NK-92 treated with Interleukin-12 subunit alpha and Interleukin-12 subunit beta, amount 100 ng/mL, for 24 hours (cell line): ENCODE measurements around the gene USP53.
"Not testable (repeated sequence)": the region's sequence is repeated elsewhere in the genome, so short reads cannot be mapped to it uniquely, and the experiment has no call there.

Source experiments
- DNase-seq: peaks from one replicate; lab custom pipeline; 2025; lab: John Stamatoyannopoulos, UW

USP53 gene

DNA sequence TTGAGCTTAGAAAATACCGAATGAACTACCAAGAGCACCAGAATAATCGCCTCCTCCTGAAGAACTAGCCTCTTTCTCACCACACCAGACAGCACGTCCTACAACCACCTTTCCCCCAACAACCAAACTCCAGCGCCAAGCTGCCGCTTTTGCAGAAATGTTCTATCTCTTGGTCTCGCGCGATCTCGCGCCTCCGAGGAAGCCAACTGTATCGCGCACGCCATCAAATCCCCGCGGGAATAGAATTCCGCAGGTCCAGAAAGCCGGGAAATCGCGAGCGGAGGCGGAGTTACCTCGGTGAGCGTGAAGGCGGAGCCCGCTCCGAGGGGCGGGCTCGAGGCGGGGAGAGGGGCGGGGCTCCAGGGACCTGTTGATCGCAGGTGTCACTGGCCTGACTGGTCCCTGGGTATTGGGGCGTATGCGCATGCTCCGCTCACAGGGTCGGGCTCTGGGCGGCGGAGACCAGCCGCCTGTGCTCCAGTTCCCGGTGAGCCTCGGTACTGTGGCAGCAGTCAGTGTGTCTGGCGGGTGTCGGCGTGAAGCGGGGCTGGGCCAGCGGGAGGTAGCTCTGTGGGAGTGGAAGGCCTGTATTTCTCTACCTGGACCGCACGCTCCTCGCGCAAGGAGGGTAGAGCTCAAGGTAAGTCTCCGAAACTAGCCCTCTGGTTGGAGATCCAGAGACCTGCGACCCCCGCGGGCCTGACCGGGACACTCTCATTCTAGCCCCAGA lies at the start of gene USP53:
Gene USP53 (plus strand): TSS at position 480 of the 730 bp plus-strand sequence. CDS start 27,047 bp downstream, outside the sequence.
- peak; percentile 1 for DNase-seq

DNA sequence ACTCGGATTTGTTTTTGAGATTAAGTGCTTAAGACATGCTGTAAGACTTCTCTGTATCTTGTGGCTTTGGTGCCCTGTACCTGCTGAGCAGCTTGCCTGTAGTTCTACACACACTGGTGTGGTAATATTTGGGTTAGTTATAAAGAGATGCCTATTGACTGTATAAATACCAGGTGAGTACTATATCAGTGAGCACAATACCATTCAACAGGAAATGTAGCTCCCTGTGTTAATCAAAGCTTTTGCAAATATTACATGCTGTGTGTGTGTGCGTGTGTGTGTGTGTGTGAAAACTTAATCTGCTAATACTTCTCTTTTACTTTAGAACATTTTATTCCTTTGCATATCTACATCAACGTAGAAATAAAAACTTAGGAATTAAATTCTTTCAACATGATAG lies 46.7 kb upstream of the USP53 start:
- DNase-seq: no peak

GRCh38 chr4:119170195-119170594 lies 42.3 kb upstream of the USP53 start:
- DNase-seq: no peak

- DNase-seq: no peak
These were observed 40.3 kb upstream of the USP53 start for GRCh38 chr4:119172223-119172622.

DNA sequence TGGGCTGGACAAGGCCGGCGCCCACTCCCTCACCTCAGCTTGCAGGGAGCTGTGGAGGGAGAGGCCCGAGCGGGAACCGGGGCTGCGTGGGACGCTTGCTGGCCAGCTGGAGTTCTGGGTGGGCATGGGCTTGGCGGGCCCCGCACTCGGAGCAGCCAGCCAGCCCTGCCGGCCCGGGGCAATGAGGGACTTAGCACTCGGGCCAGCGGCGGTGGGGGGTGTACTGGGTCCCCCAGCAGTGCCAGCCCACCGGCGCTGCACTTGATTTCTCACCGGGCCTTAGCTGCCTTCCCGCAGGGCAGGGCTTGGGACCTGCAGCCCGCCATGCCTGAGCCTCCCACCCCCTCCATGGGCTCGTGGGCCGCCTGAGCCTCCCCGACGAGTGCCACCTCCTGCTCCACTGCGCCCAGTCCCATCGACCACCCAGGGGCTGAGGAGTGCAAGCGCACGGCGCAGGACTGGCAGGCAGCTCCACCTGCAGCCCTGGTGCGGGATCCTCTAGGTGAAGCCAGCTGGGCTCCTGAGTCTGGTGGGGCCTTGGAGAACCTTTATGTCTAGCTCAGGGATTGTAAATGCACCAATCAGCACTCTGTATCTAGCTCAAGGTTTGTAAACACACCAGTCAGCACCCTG lies 38.7 kb upstream of the USP53 start:
- not testable (repeated sequence) for DNase-seq

DNA sequence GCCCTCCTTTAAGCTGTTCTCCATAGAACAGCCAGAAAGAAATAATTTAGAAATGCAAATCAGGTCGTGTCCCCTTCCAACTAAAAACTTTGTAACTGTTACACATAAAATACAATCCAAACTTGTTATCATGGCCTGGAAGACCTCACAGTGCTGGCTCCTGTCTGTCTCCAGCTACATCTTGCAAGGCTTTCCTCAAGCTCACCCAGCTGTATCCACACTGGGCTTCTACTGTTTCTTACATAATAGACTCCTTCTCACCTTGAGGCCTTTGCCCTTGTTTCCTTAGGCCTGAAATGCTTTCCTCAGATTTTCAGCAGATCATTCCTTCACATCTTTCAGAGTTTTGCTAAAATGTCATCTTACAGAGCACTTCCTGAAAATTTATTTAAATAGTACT lies 33.5 kb upstream of the USP53 start:
- DNase-seq: no peak

GRCh38 chr4:119184128-119184527 lies 28.4 kb upstream of the USP53 start:
- no peak for DNase-seq

DNA sequence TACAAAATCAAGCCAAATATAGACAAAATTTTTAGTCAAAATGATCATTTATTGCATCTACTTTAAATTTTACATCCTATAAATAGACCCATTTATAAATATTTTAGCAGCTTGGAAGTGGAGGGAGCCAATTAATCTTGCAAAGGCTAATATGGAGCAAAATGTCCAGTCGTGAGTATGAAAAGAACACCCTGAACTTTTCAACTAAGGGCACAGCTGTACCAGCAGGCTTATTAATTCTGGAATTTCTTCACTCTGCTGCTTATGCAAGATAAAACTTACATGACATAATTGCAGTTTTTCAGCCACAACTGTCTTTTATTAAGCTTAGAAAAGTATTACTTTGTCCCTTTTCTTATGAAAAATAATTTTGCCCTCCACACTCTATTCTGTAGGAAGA lies 22.9 kb upstream of the USP53 start:
- DNase-seq: no peak

- DNase-seq: no peak
These were observed 22.2 kb upstream of the USP53 start for GRCh38 chr4:119190354-119190753.

DNA sequence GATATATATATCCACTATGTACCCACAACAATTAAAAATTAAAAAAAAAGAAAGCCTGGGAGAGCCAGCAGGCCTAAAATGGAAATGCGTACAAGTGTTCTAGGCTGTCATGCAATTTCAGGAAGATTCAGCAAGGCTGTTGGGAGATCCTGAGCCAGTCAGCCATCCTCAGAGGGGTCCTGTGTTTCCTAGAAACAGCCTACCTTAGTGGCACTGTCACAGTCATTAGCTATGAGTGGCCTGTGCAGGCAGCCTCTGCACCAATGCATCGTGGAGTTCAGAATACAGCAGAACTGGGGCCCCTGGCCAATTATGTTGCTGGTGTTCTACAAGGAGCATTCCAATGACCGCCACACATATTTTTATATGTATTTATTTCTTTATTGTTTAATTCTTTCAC lies 21.0 kb upstream of the USP53 start:
- DNase-seq: no peak

- DNase-seq: no peak
These were observed 14.7 kb upstream of the USP53 start for GRCh38 chr4:119197772-119198212.

GRCh38 chr4:119204916-119205315 lies 7.6 kb upstream of the USP53 start:
- no peak for DNase-seq

DNA sequence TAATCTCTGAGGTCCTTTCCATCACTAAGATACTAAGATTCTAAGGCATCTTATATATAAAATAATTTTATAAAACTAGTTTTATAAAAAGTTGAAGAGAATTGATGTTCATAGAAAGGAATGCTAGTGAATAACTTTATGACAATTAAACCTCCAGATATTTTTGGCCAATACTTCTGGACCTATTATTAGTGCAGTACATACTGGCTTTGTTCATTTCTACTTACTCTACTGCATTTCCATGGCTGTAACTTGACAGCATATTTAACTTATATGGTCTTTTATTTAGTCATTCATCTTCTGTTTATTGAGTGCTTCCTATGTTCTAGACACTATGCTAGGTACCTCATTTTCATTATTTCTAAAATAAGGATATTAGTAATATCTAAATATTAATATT lies 6.8 kb upstream of the USP53 start:
- DNase-seq: no peak

DNA sequence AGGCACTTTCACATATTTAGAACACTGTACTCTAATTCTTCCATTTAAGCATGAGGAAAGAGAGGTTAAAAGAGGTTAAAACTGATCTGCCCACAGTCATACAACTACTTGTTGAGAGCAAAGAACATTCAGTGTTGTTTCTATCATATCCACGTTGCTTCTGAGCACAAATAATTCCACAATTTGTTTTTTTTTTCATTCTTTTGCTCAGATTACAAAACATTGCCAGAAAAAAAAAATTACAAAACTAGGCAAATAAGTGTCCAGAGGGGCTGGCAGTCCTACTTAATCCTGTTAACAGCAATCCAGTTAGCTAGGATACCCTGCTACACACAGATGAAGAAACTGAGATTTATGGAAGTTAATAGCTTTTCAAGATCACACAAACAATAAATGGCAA lies 6.3 kb upstream of the USP53 start:
- DNase-seq: no peak

- DNase-seq: no peak
These were observed 5.5 kb upstream of the USP53 start for GRCh38 chr4:119207051-119207450.

DNA sequence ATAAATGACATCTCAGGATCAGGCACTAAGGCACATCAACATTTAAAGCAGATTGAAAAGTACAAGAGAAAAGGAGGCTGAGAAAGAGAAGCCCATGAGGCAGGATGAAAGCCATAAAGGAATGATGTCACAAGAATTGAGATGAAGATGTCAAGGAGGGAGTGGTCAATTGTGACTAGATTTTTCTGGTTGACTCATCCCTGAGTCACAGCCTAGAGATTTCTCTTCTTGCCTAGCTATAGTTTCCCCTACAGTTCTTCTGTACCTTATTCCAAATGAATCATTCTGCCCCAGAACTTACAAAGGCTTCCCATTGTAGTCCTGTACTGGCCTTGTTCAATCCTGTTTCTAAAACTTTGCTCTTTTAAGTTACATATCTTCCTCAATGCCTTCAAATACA lies 3.4 kb upstream of the USP53 start:
- no peak for DNase-seq

GRCh38 chr4:119209586-119209985 lies 2.9 kb upstream of the USP53 start:
- no peak for DNase-seq

DNA sequence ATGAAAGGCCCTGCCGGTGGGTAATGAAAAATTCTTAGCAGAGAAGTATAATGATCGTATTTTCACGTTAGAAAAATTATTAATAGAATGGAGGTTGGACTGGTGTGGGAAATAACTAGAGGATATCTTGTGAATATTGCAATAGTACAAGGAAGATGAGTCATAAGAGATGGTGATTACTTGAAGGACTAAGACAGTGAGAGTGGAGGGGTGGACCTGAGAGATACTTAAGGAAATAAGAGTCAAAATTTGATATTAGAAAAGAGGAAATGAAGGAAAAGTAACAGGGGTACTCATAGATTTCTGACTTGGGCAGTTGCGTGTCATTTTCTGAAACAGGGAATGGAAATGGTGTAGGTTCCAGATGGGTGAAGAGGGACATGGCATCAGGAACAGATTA lies 1.7 kb upstream of the USP53 start:
- no peak for DNase-seq

GRCh38 chr4:119211867-119212233 lies 663 bp upstream of the USP53 start:
- DNase-seq: no peak

DNA sequence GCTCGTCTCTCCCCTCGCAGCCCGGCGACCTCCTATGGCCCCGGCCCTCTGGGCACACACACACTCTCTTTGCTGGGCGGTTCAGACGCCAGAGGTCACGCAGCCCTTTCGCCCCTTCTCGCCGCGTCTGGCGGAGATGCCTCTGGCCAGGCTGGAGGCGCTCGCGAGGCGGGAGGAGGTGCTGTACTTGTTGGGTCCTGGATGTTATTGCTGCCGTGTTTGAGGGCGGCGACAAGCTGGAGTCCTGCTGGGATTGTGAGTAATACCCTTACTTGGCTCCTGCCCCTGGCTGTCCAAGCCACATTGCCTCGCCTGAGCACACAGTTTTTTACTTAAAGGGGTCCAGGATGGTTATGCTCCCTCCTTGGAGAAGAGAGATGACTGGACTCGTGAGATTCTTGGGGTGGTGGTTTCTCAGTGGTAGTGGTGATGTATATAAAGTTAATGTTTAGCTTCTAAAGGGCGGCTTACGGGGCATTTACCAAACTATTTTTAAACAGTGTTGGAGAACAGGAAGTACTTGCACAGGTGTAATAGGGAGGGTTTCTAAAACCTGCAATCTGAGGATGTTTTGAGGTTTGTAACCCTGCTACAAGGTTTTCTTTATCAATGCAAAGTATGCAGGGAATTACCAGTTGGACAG lies 572 bp downstream of the USP53 start:
- DNase-seq: no peak

- DNase-seq: no peak
These were observed 5.6 kb downstream of the USP53 start for GRCh38 chr4:119218093-119218492.

GRCh38 chr4:119221412-119221811 lies 8.9 kb downstream of the USP53 start:
- no peak for DNase-seq

DNA sequence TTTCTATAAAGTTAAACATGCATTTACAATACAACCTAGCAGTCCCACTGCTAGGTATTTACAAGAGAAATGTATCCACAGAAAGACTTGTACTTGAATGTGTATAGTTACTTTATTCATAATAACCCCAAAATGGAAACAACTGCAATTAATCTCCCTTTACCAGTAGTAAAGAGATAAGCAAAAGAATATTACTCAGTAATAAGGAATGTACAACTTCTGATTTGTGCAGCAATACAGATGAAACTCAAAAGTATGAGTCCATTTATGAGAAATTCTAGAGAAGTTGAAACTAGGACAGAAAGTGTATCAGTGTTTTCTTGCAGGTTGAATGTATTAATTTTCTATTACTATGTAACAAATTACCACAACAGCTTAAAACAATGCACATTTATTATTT lies 15.2 kb downstream of the USP53 start:
- DNase-seq: no peak
